ENCODE results near the gene POP7.

GRCh38 chr7:100719523-100720278 is 13.8 kb downstream of the POP7 start:
- TF ChIP-seq CTCF (conservative IDR thresholded peaks at IDR 0.05; ENCODE audit: low read length), result no peak
- no peak for TF ChIP-seq EZH2phosphoT487 (IDR thresholded peaks at IDR 0.05; ENCODE audit: borderline replicate concordance, low read depth, low read length)

All from OCI-LY7 (cell line).